Activated CD4-positive, alpha-beta T cell treated with anti-CD3 and anti-CD28 coated beads for 36 hours (primary cell): ENCODE data around the gene R3HDML. TPM values are rescaled to one million over a fixed set of nuclear protein-coding genes. Genes with fewer than 3 reads are reported as not detected.

Source experiments
- ATAC-seq: fragments of 200-7000 bp; cut with Tn5 transposase; one replicate; pipeline ENCODE4 v1.10.0; 2021; ENCODE audit warnings: mild to moderate bottlenecking, moderate library complexity
- CTCF ChIA-PET: fragments of 350-600 bp; sonication (Branson Sonifier 250); formaldehyde crosslinking; loops from one replicate; lab custom pipeline; 2021; ENCODE audit warnings: antibody characterized with exemption; lab: Charles Lee
- POLR2A ChIA-PET: fragments of 350-600 bp; sonication (Branson Sonifier 250); formaldehyde crosslinking; loops from one replicate; lab custom pipeline; 2021; ENCODE audit warnings: antibody characterized with exemption, inconsistent platforms; lab: Charles Lee
- DNase-seq: peaks from one replicate; pipeline ENCODE4 v3.0.0-alpha.2; 2020
- H3K27ac Mint-ChIP-seq: one replicate; pipeline ENCODE4 v1.8.0; 2021; ENCODE audit warnings: mixed read lengths
- H3K27me3 Mint-ChIP-seq: one replicate; pipeline ENCODE4 v1.8.0; 2021; ENCODE audit warnings: mixed read lengths
- H3K36me3 Mint-ChIP-seq: one replicate; pipeline ENCODE4 v1.8.0; 2021; ENCODE audit warnings: low read depth, mixed read lengths
- H3K4me1 Mint-ChIP-seq: one replicate; pipeline ENCODE4 v1.8.0; 2021; ENCODE audit warnings: mixed read lengths
- H3K4me3 Mint-ChIP-seq: one replicate; pipeline ENCODE4 v1.8.0; 2021; ENCODE audit warnings: mild to moderate bottlenecking, moderate library complexity, mixed read lengths
- H3K9me3 Mint-ChIP-seq: one replicate; pipeline ENCODE4 v1.8.0; 2021; ENCODE audit warnings: low read depth, mixed read lengths
- intact Hi-C, 2 experiments: fragments of 100-400 bp; cut with DNase I in 1 of 2; cut with micrococcal nuclease in 1 of 2; formaldehyde crosslinking; loops; one replicate each; pipeline versions ENCODE4 v1.14.2 to v1.15.1; 2022 to 2024; cut with DNase I, micrococcal nuclease
- total RNA-seq, 2 experiments: library from RNA; stranded (reverse); gene quantifications; one replicate each; pipeline ENCODE4 v1.2.3, GENCODE V29; 2021

The R3HDML gene
- total RNA-seq, 2 experiments from 2014 or later = not detected

DNA sequence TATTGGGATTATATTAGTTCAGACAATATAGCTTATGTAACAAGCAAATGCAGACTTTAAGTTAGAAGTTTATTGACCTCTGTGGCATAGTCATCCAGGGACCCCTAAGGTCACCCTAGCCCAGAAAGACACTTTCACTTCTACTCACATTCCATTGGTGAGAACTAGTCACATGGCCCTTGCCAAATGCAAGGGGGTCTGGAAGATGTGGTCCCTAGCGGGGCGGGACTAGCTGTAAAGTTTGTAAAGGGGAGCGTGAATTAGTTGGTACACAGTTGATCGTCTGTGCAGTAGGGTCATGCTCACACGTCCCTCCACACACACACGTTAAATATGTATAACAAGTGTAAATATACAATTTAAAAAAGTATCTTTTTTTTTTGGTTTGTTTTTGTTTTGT is 27.9 kb downstream of the R3HDML start:
- H3K27me3 Mint-ChIP-seq = no peaks in the 10 kb centered on the region
- CTCF ChIA-PET = interaction anchor here (0.6 kb wide), 1 partner anchor 273 kb away, joined by 5 read pairs; no protein-coding TSS in a partner anchor
- H3K36me3 Mint-ChIP-seq = no peaks in the 10 kb centered on the region
- no peak overlapping the region for H3K4me3 Mint-ChIP-seq
- H3K4me1 Mint-ChIP-seq = no peaks in the 10 kb centered on the region
- intact Hi-C loops = no loop called here
- POLR2A ChIA-PET = no interaction called here
- ATAC-seq (no peak), DNase-seq (no peak)
- no peak overlapping the region for H3K27ac Mint-ChIP-seq
- no peaks in the 10 kb centered on the region for H3K9me3 Mint-ChIP-seq

DNA sequence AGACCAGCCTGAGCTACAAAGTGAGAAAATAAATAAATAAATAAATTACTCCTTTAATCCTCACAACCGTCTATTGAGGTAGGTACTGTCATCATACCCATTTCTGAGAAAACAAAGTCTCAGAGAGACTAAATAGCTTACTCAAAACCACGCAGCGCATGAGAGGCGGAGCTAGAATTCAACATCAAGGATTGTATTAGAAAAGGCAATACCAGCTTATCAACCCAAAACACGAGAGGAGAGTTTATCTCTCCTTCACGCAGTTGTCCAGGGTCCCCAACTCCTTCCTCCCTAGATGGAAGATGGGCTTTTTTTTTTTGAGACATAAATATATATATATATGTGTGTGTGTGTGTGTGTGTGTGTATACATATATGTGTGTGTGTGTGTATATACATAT is 30.9 kb downstream of the R3HDML start:
- intact Hi-C loops = no loop called here
- Mint-ChIP-seq H3K4me3 (no peak overlapping the region), H3K36me3 (no peaks in the 10 kb centered on the region), H3K9me3 (no peaks in the 10 kb centered on the region), H3K4me1 (no peaks in the 10 kb centered on the region), H3K27ac (no peak overlapping the region), H3K27me3 (no peaks in the 10 kb centered on the region)
- DNase-seq (no peak), ATAC-seq (no peak)
- CTCF ChIA-PET = interaction anchor here (0.6 to 1.9 kb wide), 2 partner anchors 17 to 236 kb away, joined by 3 to 6 read pairs; no protein-coding TSS in a partner anchor
- POLR2A ChIA-PET = no interaction called here

- ChIA-PET CTCF (no interaction called here), POLR2A (no interaction called here)
- no peaks in the 10 kb centered on the region for H3K9me3 Mint-ChIP-seq
- no peaks in the 10 kb centered on the region for H3K27me3 Mint-ChIP-seq
- no peaks in the 10 kb centered on the region for H3K36me3 Mint-ChIP-seq
- H3K4me1 Mint-ChIP-seq = no peaks in the 10 kb centered on the region
- ATAC-seq (no peak), DNase-seq (no peak)
- intact Hi-C loops = no loop called here
- no peak overlapping the region for H3K4me3 Mint-ChIP-seq
- no peak overlapping the region for H3K27ac Mint-ChIP-seq
Measured at GRCh38 chr20:44370639-44371218, 33.9 kb downstream of the R3HDML start.

DNA sequence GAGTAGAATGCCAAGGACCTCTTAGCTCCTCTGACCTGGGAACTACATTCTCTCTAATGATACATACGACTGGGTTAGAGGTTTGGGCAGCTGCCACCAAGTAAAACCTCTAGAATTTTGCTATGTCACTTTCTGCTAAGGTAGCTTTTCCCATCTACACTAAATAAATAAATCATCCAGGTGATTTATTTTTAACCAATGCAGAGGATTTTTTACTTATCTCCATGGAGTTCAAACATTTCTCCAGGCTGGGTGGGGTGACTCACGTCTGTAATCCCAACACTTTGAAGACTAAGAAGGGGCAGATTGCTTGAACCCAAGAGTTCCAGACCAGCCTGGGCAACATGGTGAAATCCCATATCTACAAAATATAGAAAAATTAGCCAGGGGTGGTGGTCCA is 45.8 kb downstream of the R3HDML start:
- intact Hi-C loops = no loop called here
- Mint-ChIP-seq H3K4me3 (no peak overlapping the region), H3K4me1 (peaks cover 4% of the 10 kb centered on the region), H3K27me3 (no peaks in the 10 kb centered on the region), H3K9me3 (no peaks in the 10 kb centered on the region), H3K27ac (no peak overlapping the region), H3K36me3 (no peaks in the 10 kb centered on the region)
- ATAC-seq (no peak), DNase-seq (no peak)
- POLR2A ChIA-PET = no interaction called here
- CTCF ChIA-PET = interaction anchor here (0.6 to 5.3 kb wide), 9 partner anchors 9 to 228 kb away, joined by 3 to 87 read pairs (median 4); partner anchors contain the start of gene GDAP1L1

GRCh38 chr20:44384423-44385027 is 47.7 kb downstream of the R3HDML start:
- CTCF ChIA-PET = interaction anchor here (0.6 to 5.3 kb wide), 27 partner anchors 9 to 392 kb away, joined by 3 to 87 read pairs (median 3); partner anchors contain the start of gene FITM2
- no peaks in the 10 kb centered on the region for H3K9me3 Mint-ChIP-seq
- DNase-seq (peak; percentile 93), ATAC-seq (peak; percentile 72)
- no peak overlapping the region for H3K4me3 Mint-ChIP-seq
- peaks cover 4% of the 10 kb centered on the region for H3K27me3 Mint-ChIP-seq
- no peak overlapping the region for H3K27ac Mint-ChIP-seq
- H3K4me1 Mint-ChIP-seq = peaks cover 9% of the 10 kb centered on the region
- no peaks in the 10 kb centered on the region for H3K36me3 Mint-ChIP-seq
- intact Hi-C loops = loop anchor here (1.0 to 5.0 kb wide), 4 partner anchors 72 to 483 kb away; partner anchors contain the start of gene FITM2 (in 1 of the 2)
- POLR2A ChIA-PET = no interaction called here

DNA sequence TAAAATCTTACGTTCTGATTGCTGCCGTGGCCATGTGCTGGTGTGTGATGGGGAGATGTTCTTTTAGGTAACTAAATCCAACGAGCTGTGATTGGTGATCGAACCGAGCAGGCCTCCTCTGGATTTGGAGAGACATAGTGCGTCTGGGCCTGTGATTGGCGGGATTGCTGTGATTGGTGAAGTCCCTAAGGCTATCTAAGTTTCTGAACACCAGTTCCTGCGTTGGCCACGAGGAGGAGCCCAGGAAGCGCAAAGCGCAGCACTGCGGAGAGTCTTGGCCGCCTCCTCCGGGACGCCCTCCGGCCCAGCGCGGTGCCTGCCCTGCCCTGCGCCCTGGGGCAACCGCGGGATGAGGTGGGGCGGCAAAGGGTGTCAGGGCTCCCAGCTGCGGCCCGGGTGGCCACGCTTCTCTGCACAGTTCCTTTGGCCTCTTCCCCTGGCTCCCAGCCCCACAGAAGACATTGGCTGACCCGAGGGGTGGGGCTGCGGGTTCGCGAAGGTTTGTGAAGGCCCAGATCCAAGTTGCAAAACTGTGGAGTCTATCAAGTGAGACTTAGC is 51.7 kb downstream of the R3HDML start:
- Mint-ChIP-seq H3K27me3 (peaks cover 6% of the 10 kb centered on the region), H3K36me3 (no peaks in the 10 kb centered on the region), H3K4me3 (no peak overlapping the region), H3K27ac (no peak overlapping the region), H3K9me3 (no peaks in the 10 kb centered on the region), H3K4me1 (peaks cover 9% of the 10 kb centered on the region)
- POLR2A ChIA-PET = no interaction called here
- intact Hi-C loops = loop anchor here (1.0 to 5.0 kb wide), 10 partner anchors 72 to 479 kb away; partner anchors contain the start of genes FITM2 (in 2 of the 2), SERINC3 (in 1 of the 2) and TTPAL (in 1 of the 2)
- peak; percentile 91 for DNase-seq
- CTCF ChIA-PET = interaction anchor here (0.6 to 2.5 kb wide), 13 partner anchors 49 to 910 kb away, joined by 3 to 8 read pairs (median 3); partner anchors contain the start of genes FITM2 and TTPAL
- peak; percentile 93 for ATAC-seq

DNA sequence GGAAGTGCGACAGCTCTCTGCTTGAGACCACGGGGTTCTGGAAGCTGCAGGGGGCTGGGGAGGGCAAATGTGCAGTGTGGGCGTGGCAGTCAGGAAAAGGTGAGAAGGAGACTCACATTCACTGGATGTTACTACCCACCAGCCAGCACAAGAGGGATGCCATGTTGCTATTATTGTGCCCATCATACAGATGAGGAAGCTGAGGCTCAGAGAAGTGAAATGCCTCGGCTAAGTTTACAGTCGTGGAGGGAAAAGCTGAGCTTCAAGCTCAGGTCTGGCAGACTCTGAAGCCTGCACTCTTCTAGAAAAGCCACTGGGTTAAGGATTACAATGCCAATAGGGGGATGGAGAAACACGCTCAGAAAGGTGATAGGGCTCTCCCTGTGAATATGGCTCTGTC is 53.0 kb downstream of the R3HDML start:
- H3K36me3 Mint-ChIP-seq = no peaks in the 10 kb centered on the region
- intact Hi-C loops = loop anchor here (2.0 to 5.0 kb wide), 5 partner anchors 78 to 477 kb away; partner anchors contain the start of gene FITM2 (in 2 of the 2)
- CTCF ChIA-PET = interaction anchor here (1.1 to 2.5 kb wide), 5 partner anchors 9 to 343 kb away, joined by 3 to 8 read pairs (median 4); no protein-coding TSS in a partner anchor
- no peak for DNase-seq
- no peak overlapping the region for H3K4me3 Mint-ChIP-seq
- H3K9me3 Mint-ChIP-seq = no peaks in the 10 kb centered on the region
- peaks cover 6% of the 10 kb centered on the region for H3K4me1 Mint-ChIP-seq
- no peak overlapping the region for H3K27ac Mint-ChIP-seq
- ATAC-seq = no peak
- H3K27me3 Mint-ChIP-seq = peaks cover 6% of the 10 kb centered on the region
- POLR2A ChIA-PET = no interaction called here

DNA sequence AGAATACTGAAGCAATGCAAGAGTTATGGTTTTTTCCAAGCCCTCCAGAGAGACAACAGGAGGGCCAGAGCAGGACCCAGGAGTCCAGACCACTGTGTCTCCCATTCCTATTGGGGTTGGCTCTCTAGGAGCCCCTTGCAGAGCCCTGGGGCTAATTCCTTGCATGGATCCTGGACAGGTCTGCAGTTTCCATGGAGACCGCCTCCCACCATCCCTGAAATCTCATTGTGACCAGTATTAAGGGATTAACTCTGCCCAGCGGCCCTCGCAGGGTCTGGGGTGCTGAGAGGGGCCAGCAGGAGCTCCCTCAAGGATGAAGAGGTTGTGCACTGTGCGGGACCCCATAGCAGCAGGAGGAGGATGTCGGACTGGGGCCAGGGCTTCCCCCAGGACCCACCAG is 53.4 kb downstream of the R3HDML start:
- H3K27me3 Mint-ChIP-seq = peaks cover 6% of the 10 kb centered on the region
- peaks cover 6% of the 10 kb centered on the region for H3K4me1 Mint-ChIP-seq
- H3K9me3 Mint-ChIP-seq = no peaks in the 10 kb centered on the region
- H3K27ac Mint-ChIP-seq = no peak overlapping the region
- no peak overlapping the region for H3K4me3 Mint-ChIP-seq
- ATAC-seq (no peak), DNase-seq (no peak)
- ChIA-PET POLR2A (no interaction called here), CTCF (interaction anchor here (0.6 to 2.5 kb wide), 3 partner anchors 50 to 342 kb away, joined by 3 to 8 read pairs (median 7); no protein-coding TSS in a partner anchor)
- H3K36me3 Mint-ChIP-seq = no peaks in the 10 kb centered on the region
- intact Hi-C loops = no loop called here

GRCh38 chr20:44392088-44392775 is 55.4 kb downstream of the R3HDML start:
- H3K27me3 Mint-ChIP-seq = peaks cover 6% of the 10 kb centered on the region
- no peak overlapping the region for H3K4me3 Mint-ChIP-seq
- H3K4me1 Mint-ChIP-seq = peaks cover 6% of the 10 kb centered on the region
- intact Hi-C loops = no loop called here
- no peak overlapping the region for H3K27ac Mint-ChIP-seq
- ChIA-PET CTCF (interaction anchor here (1.0 kb wide), 1 partner anchor 213 kb away, joined by 4 read pairs; no protein-coding TSS in a partner anchor), POLR2A (no interaction called here)
- no peak for ATAC-seq
- H3K36me3 Mint-ChIP-seq = no peaks in the 10 kb centered on the region
- no peak for DNase-seq
- no peaks in the 10 kb centered on the region for H3K9me3 Mint-ChIP-seq

DNA sequence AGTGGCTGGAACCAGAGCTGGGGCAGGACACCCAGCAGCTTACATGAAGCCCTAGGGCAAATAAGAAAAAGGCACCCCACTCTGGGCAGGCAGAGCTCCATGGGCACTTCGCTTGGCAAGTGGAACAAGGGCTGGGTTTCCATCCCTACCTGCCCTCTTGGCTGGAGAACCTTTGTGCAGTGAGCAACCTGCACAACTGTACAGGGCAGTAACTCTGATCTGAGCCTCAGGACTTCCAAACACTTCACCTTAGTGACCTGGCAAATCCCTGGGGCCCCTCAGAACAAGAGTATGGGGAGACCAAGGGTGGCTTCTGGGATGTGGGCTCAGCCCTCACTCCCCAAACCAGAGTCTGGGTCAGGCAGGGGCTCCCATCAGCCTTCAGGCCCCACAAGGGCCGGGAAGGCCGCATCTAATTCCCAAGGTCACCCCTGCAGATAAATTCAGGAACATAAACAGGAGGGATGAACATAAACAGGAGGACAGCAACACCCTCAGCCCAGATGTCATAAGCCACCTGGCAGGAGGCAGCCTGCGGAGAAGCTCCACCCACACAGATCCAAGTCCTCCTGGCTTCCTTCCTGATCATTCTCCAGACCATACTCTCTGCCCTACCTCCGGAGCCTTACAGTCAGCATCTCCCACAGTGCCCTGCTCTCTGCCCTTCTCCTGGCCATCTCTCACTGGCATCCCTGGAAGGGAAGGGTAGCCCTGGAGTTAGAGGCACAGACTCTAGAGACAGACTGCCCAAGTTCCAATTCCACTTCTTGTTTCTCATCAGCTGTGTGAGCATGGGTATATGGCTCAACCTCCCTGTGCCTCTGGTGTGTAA is 56.1 kb downstream of the R3HDML start:
- POLR2A ChIA-PET = no interaction called here
- Mint-ChIP-seq H3K4me1 (peaks cover 5% of the 10 kb centered on the region), H3K4me3 (no peak overlapping the region), H3K9me3 (no peaks in the 10 kb centered on the region), H3K27me3 (peaks cover 6% of the 10 kb centered on the region), H3K36me3 (no peaks in the 10 kb centered on the region), H3K27ac (no peak overlapping the region)
- CTCF ChIA-PET = interaction anchor here (1.0 kb wide), 1 partner anchor 212 kb away, joined by 4 read pairs; no protein-coding TSS in a partner anchor
- ATAC-seq (no peak), DNase-seq (no peak)
- intact Hi-C loops = no loop called here
